ENCODE measurements around the gene WDR72.

WDR72 gene

GRCh38 chr15:53535886-53536285 lies 223.6 kb downstream of the WDR72 start:
- DNase-seq (ENCODE audit: low read depth in 2 of 2): no peak

GRCh38 chr15:53534105-53534839 lies 225.2 kb downstream of the WDR72 start:
- DNase-seq (ENCODE audit: low read depth in 2 of 2): no peak

- DNase-seq (ENCODE audit: low read depth in 2 of 2): no peak
Observed at GRCh38 chr15:53530761-53531160, 228.7 kb downstream of the WDR72 start.

- no peak for DNase-seq (ENCODE audit: low read depth in 2 of 2)
Observed at GRCh38 chr15:53527996-53528395, 231.5 kb downstream of the WDR72 start.

- DNase-seq (ENCODE audit: low read depth in 2 of 2): no peak
Observed at GRCh38 chr15:53525894-53526293, 233.6 kb downstream of the WDR72 start.

GRCh38 chr15:53522991-53523390 lies 236.5 kb downstream of the WDR72 start:
- DNase-seq (ENCODE audit: low read depth in 2 of 2): no peak

GRCh38 chr15:53520996-53521395 lies 238.5 kb downstream of the WDR72 start:
- DNase-seq (ENCODE audit: low read depth in 2 of 2): no peak

- DNase-seq (ENCODE audit: low read depth in 2 of 2): no peak
Observed at GRCh38 chr15:53513431-53513830, 246.0 kb downstream of the WDR72 start.

GRCh38 chr15:53512029-53512428 lies 247.4 kb downstream of the WDR72 start:
- DNase-seq (ENCODE audit: low read depth in 2 of 2): no peak

- no peak for DNase-seq (ENCODE audit: low read depth in 2 of 2)
Observed at GRCh38 chr15:53511175-53511574, 248.3 kb downstream of the WDR72 start.

- DNase-seq (ENCODE audit: low read depth in 2 of 2): no peak
Observed at GRCh38 chr15:53506370-53506769, 253.1 kb downstream of the WDR72 start.

- DNase-seq (ENCODE audit: low read depth in 2 of 2): no peak
Observed at GRCh38 chr15:53498996-53499395, 260.5 kb downstream of the WDR72 start.

- no peak for DNase-seq (ENCODE audit: low read depth in 2 of 2)
Observed at GRCh38 chr15:53490341-53490740, 269.1 kb downstream of the WDR72 start.

- DNase-seq (ENCODE audit: low read depth in 2 of 2): no peak
Observed at GRCh38 chr15:53482055-53482454, 277.4 kb downstream of the WDR72 start.

GRCh38 chr15:53477981-53478766 lies 281.3 kb downstream of the WDR72 start:
- no peak for DNase-seq (ENCODE audit: low read depth in 2 of 2)

- DNase-seq (ENCODE audit: low read depth in 2 of 2): no peak
Observed at GRCh38 chr15:53473886-53474285, 285.6 kb downstream of the WDR72 start.

GRCh38 chr15:53473435-53473834 lies 286.0 kb downstream of the WDR72 start:
- DNase-seq (ENCODE audit: low read depth in 2 of 2): no peak

GRCh38 chr15:53472883-53473282 lies 286.6 kb downstream of the WDR72 start:
- DNase-seq (ENCODE audit: low read depth in 2 of 2): no peak

- no peak for DNase-seq (ENCODE audit: low read depth in 2 of 2)
Observed at GRCh38 chr15:53472210-53472609, 287.3 kb downstream of the WDR72 start.

- DNase-seq (ENCODE audit: low read depth in 2 of 2): no peak
Observed at GRCh38 chr15:53470743-53471142, 288.7 kb downstream of the WDR72 start.

GRCh38 chr15:53469422-53469821 lies 290.0 kb downstream of the WDR72 start:
- no peak for DNase-seq (ENCODE audit: low read depth in 2 of 2)
